EH (cell line): ENCODE results near the gene B4GAT1.

ENCODE experiments used
- DNase-seq: peaks from one replicate; pipeline ENCODE4 v3.0.0-alpha.2; 2015; ENCODE audit warnings: low read depth

Gene B4GAT1

DNA sequence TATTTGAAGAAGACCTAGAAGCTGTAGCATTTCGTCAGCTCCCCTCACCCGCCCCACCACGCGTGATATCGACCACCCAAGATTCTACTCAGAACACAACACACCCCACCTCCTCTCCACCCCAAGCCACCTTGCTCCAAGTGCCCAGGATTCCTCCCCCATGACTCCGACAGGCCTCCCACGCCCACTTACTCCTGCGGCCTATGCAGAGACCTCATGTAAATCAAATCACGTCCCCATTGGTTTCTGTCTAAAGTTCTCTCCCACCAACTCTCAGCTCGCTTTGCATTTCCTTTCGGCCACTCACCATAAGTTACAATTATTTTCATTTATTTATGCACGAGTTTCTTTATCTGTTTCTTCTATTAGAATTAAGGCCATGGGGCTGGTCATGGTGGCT, 44.8 kb downstream of the B4GAT1 start:
- no peak for DNase-seq

DNA sequence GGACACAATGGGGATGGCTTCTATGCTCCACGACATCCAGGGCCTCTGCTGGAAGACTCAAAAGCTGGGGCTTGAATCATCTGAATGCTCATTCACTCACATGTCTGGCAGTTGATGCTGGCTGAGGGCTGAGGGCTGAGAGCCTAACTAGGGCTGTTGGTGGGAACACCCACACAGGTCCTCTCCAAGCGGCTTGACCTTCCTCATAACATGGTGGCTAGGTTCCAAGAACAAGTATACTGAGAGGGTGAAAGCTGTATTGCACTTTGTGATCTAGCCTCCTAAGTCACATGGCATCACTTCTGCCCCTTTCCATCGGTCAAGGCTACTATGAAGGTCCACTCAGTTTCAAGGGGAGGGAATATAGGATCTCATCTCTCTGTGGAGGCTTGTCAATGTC, 48.2 kb downstream of the B4GAT1 start:
- no peak for DNase-seq

DNA sequence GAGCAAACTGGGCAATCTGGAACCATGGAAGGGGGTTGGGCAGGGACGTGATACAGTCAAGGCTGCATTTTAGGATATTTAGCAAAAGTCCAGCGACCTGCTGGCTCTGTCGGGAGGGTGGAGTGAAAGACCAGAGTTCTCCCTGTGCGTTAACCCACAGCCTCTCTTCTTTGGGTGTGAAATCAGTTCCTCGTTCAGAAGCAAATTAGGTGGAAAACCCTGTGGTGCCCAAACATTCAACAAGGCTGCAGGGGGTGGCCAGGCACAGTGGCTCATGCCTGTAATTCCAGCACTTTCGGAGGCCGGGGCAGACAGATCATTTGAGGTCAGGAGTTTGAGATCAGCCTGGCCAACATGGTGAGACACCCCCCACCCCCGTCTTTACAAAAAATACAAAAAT, 49.8 kb downstream of the B4GAT1 start:
- no peak for DNase-seq
